IPS-18c (cell line): ENCODE results near the gene TGM6.

Experiments
- H3K4me3 ChIP-seq: 2 replicates; pipeline ENCODE4 v1.7.0; 2013; ENCODE audit warnings: low read depth, mild to moderate bottlenecking, low read length, moderate library complexity; ENCODE audit not compliant: insufficient read depth
- H3K9me3 ChIP-seq: one replicate; pipeline ENCODE4 v1.6.1; 2013; ENCODE audit warnings: mild to moderate bottlenecking, low read length, moderate library complexity; ENCODE audit not compliant: control insufficient read depth, insufficient read depth

Gene TGM6

GRCh38 chr20:2357114-2357513 is 23.6 kb upstream of the TGM6 start:
- H3K9me3 ChIP-seq, result no peaks in the 10 kb centered on the region
- H3K4me3 ChIP-seq, result no peak overlapping the region

- no peaks in the 10 kb centered on the region for H3K9me3 ChIP-seq
Observed at GRCh38 chr20:2358006-2358405, 22.7 kb upstream of the TGM6 start.

GRCh38 chr20:2361035-2361593 is 19.6 kb upstream of the TGM6 start:
- no peak overlapping the region for H3K4me3 ChIP-seq
- no peaks in the 10 kb centered on the region for H3K9me3 ChIP-seq

More at GRCh38 chr20:2358006-2358405, 22.7 kb upstream of the TGM6 start:
- H3K4me3 ChIP-seq, result no peak overlapping the region

GRCh38 chr20:2363187-2363586 is 17.5 kb upstream of the TGM6 start:
- H3K4me3 ChIP-seq, result no peak overlapping the region

GRCh38 chr20:2363587-2363986 is 17.1 kb upstream of the TGM6 start:
- no peak overlapping the region for H3K4me3 ChIP-seq
- no peaks in the 10 kb centered on the region for H3K9me3 ChIP-seq

More at GRCh38 chr20:2363187-2363586, 17.5 kb upstream of the TGM6 start:
- no peaks in the 10 kb centered on the region for H3K9me3 ChIP-seq

GRCh38 chr20:2364044-2364443 is 16.7 kb upstream of the TGM6 start:
- Histone ChIP-seq H3K9me3 (no peaks in the 10 kb centered on the region), H3K4me3 (no peak overlapping the region)

GRCh38 chr20:2365091-2365490 is 15.6 kb upstream of the TGM6 start:
- H3K4me3 ChIP-seq, result no peak overlapping the region

GRCh38 chr20:2365666-2366065 is 15.0 kb upstream of the TGM6 start:
- Histone ChIP-seq H3K4me3 (no peak overlapping the region), H3K9me3 (no peaks in the 10 kb centered on the region)

More at GRCh38 chr20:2365091-2365490, 15.6 kb upstream of the TGM6 start:
- H3K9me3 ChIP-seq, result no peaks in the 10 kb centered on the region

GRCh38 chr20:2368621-2369020 is 12.1 kb upstream of the TGM6 start:
- no peak overlapping the region for H3K4me3 ChIP-seq
- no peaks in the 10 kb centered on the region for H3K9me3 ChIP-seq

- Histone ChIP-seq H3K4me3 (no peak overlapping the region), H3K9me3 (no peaks in the 10 kb centered on the region)
Observed at GRCh38 chr20:2373098-2373497, 7.6 kb upstream of the TGM6 start.

- H3K4me3 ChIP-seq, result no peak overlapping the region
- H3K9me3 ChIP-seq, result no peaks in the 10 kb centered on the region
Observed at GRCh38 chr20:2374346-2375125, 6.2 kb upstream of the TGM6 start.

- H3K4me3 ChIP-seq, result no peak overlapping the region
- H3K9me3 ChIP-seq, result no peaks in the 10 kb centered on the region
Observed at GRCh38 chr20:2378893-2379292, 1.8 kb upstream of the TGM6 start.

- no peaks in the 10 kb centered on the region for H3K9me3 ChIP-seq
- no peak overlapping the region for H3K4me3 ChIP-seq
Observed at GRCh38 chr20:2379511-2380229, 1.0 kb upstream of the TGM6 start.

GRCh38 chr20:2381303-2381702 is 602 bp downstream of the TGM6 start:
- H3K4me3 ChIP-seq, result no peak overlapping the region
- no peaks in the 10 kb centered on the region for H3K9me3 ChIP-seq

GRCh38 chr20:2382833-2383232 is 2.1 kb downstream of the TGM6 start:
- Histone ChIP-seq H3K4me3 (no peak overlapping the region), H3K9me3 (no peaks in the 10 kb centered on the region)

- Histone ChIP-seq H3K9me3 (no peaks in the 10 kb centered on the region), H3K4me3 (no peak overlapping the region)
Observed at GRCh38 chr20:2385026-2385425, 4.3 kb downstream of the TGM6 start.

- no peak overlapping the region for H3K4me3 ChIP-seq
- no peaks in the 10 kb centered on the region for H3K9me3 ChIP-seq
Observed at GRCh38 chr20:2385496-2385895, 4.8 kb downstream of the TGM6 start.

GRCh38 chr20:2386516-2387179 is 5.9 kb downstream of the TGM6 start:
- H3K4me3 ChIP-seq, result no peak overlapping the region
- H3K9me3 ChIP-seq, result no peaks in the 10 kb centered on the region
